Measurements from ENCODE around the gene FOXB1.

The FOXB1 gene

DNA sequence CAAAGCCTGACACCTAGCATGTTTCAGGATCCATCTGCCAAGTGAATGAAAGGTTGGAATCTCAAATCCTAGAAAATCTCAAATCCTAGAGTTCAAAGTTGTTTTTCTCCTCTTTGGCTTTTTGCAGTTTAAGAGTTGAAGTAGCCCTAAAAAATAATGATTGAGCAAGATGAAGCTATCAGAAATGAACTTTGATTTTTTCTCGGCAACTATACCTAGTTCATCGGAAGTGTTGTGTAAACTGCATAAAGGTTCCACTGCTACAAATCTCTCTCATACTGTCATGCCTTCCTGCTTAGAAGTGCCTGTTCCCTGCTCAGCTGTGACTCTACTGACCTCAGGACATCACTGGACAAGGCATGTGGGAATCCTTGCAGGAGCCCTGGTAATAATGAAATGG, 35.8 kb upstream of the FOXB1 start:
- TF ChIP-seq, protein P1, sequence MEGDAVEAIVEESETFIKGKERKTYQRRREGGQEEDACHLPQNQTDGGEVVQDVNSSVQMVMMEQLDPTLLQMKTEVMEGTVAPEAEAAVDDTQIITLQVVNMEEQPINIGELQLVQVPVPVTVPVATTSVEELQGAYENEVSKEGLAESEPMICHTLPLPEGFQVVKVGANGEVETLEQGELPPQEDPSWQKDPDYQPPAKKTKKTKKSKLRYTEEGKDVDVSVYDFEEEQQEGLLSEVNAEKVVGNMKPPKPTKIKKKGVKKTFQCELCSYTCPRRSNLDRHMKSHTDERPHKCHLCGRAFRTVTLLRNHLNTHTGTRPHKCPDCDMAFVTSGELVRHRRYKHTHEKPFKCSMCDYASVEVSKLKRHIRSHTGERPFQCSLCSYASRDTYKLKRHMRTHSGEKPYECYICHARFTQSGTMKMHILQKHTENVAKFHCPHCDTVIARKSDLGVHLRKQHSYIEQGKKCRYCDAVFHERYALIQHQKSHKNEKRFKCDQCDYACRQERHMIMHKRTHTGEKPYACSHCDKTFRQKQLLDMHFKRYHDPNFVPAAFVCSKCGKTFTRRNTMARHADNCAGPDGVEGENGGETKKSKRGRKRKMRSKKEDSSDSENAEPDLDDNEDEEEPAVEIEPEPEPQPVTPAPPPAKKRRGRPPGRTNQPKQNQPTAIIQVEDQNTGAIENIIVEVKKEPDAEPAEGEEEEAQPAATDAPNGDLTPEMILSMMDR (conservative IDR thresholded peaks at IDR 0.05; ENCODE audit: low read length): no peak
- no peak overlapping the region for H3K4me3 ChIP-seq (ENCODE audit: low read length)
- no peak for DNase-seq (ENCODE audit: low read depth)

DNA sequence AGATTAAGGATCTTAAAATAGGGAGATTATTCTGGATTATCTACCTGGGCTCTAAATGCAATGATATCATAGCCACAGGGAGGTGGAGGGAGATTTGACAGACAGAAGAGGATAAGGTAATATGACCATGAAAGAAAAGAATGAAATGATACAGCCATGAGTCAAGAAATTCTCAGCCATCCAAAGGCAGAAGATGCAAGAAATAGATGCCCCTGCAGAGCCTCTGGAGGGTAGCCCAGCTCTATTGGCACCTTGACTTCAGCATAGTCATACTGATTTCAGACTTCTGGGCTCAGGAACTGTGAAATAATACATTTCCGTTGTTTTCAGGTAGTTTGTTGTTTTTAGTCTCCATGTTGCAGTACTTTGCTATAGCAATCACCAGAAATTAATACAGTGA, 31.9 kb upstream of the FOXB1 start:
- DNase-seq (ENCODE audit: low read depth): no peak
- TF ChIP-seq, protein P1 (conservative IDR thresholded peaks at IDR 0.05; ENCODE audit: low read length): no peak
- no peak overlapping the region for H3K4me3 ChIP-seq (ENCODE audit: low read length)

DNA sequence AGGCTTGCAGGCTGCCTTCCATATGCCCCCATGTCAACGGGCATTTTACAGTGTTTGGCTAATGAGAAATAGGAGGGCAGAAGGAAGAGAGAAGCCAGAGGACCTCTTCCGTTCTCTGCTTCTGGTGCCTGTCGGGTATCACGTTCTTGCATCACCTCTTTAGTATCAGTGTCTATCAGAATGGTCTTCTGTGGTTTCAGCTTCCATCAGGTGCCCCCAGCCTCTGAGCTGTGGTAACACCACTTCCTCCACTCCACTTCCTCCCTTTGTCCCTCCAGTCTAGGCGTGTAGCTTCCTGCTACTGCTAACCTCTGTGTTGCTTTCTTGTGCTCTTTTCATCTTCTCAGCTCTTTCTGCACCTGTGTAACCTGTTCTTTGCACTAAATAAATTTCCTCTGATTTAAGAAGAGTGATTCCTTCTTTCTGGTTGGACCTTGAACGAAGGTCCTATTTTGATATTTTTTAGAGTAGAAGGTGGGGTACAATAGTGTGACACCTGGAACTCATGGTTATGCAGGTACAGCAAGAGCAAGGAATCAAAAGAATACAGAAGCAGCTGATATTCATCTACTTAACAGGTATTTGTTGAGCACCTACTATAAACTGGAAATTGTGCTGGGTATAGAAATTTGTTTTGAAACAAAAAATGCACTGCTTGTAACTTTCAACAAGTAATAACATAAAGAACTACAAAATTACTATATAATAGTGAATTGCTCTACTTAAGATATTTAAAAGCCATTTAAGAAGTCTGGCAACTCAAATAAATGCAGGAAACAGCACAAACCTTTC, 27.4 kb upstream of the FOXB1 start:
- TF ChIP-seq, protein P1 (conservative IDR thresholded peaks at IDR 0.05; ENCODE audit: low read length): no peak
- DNase-seq (ENCODE audit: low read depth): no peak
- no peak overlapping the region for H3K4me3 ChIP-seq (ENCODE audit: low read length)

DNA sequence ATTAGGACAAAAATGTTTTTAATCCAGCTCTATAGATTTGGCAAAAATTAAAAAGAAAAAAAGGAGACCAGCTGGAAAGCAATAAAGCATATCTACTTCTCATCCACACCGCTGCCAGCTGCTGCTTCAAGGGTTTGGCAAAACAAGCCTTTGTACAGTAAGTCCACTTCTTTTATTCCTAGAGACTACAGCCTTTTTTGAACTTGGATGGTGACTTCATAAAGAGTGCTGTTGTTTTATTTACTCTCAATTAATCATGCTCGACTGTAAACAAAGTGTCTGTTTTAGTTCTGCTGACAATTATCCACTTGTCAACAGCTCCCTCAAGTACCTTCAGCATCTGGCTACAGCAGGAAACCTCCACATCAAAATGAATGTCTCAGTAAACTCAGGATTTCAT, 12.3 kb upstream of the FOXB1 start:
- DNase-seq (ENCODE audit: low read depth): no peak
- TF ChIP-seq, protein P1 (conservative IDR thresholded peaks at IDR 0.05; ENCODE audit: low read length): no peak

DNA sequence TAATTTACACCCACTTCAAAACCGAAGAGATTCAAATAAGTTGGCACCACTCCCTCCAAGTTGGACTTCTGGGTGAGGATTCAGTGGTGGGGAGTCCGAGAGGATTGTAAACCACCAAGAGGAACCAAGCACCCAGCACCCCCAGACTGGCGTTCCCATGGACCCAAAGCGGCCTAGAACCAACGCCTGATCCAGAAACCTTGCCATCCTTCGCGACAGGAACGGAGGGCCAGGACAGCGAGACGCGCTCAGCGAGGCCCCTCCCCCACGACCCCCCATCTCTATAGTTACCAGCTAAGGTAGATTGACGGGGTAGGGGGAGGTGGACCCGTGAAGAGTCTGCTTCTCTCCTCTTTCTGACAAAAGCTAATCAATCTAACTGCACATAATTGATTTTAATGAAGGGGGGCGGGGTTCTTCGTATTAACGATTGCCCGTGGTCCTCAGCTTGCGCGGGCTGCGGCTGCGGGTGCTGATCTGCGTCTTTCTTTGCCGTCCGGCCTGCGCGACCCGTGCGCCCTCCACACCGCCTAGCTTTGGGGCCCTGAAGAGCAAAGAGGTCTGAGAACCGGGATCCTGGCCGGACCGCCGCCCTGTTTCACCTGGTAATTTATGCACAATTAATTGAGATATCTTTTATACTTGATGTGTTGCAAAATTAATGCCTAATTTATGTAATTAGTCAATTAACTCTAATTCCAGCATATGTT, 10.9 kb upstream of the FOXB1 start:
- no peak overlapping the region for H3K4me3 ChIP-seq (ENCODE audit: low read length)
- TF ChIP-seq, protein P1 (conservative IDR thresholded peaks at IDR 0.05; ENCODE audit: low read length): no peak
- DNase-seq (ENCODE audit: low read depth): no peak

More for the DNA sequence above, 12.3 kb upstream of the FOXB1 start:
- H3K4me3 ChIP-seq (ENCODE audit: low read length): no peak overlapping the region

DNA sequence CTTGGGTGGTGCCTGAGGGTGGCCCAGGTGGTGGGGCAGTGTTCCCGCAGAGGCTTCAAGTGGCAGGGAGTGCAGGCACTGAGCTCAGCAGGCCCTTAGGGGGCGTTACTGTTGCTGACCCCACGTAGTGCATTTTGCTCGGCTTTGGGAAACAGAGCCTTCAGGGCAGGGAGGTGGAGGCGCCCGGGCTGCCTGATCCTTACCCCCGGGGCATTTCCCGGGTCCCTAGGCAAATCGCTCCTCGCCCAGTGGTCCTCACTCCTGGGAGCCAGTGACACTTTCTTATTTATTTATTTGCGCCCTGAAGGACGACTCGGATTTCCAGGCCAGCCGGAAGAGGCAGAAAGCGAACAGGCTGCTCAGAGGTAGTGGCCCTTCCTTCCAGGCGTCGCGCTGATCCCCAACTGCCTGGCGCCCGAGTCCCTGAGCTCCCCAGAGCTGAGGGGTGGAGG, 10.1 kb upstream of the FOXB1 start:
- no peak overlapping the region for H3K4me3 ChIP-seq (ENCODE audit: low read length)
- TF ChIP-seq, protein P1 (conservative IDR thresholded peaks at IDR 0.05; ENCODE audit: low read length): no peak
- DNase-seq (ENCODE audit: low read depth): no peak

DNA sequence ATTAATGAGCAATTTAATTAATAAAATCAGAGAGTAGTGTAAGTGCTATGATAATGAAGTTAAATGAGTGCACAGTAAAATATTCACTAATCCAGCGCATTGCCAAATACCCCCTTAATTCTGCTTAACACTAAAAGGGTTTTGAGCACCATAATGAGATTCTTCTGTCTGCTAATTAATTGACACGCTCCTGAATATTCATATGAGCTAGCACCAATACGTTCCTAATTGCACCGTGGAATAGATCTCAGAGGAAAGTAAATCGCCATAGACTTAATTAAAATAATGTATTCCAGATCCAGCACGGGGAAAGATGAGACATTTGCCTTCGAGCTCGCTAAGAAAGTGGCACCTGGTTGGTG, 9.6 kb upstream of the FOXB1 start:
- TF ChIP-seq, protein P1 (conservative IDR thresholded peaks at IDR 0.05; ENCODE audit: low read length): no peak

More for the DNA sequence above, 9.6 kb upstream of the FOXB1 start:
- DNase-seq (ENCODE audit: low read depth): no peak
- no peak overlapping the region for H3K4me3 ChIP-seq (ENCODE audit: low read length)

Measured in AG10803 (cell line).